Peyer's patch (tissue), 4 donors: Measurements from ENCODE around the gene CLDN7.

Experiments used
- POLR2A ChIP-seq, 2 donors: fragments of 450-650 bp; IDR thresholded peaks; one replicate each; pipeline ENCODE4 v1.5.1; 2017; ENCODE audit warnings: antibody characterized with exemption in 2 of 2, mild to moderate bottlenecking in 2 of 2, moderate library complexity in 2 of 2
- TF ChIP-seq, protein P1 (sequence below), 6 experiments: fragments of 450-650 bp in 4 of 6; fragments of 200-600 bp in 2 of 6; sonication (generic) in 1 of 6; IDR thresholded peaks; one replicate each; pipeline ENCODE4 v1.5.1; 2017 to 2019; ENCODE audit warnings: antibody characterized with exemption in 6 of 6, mild to moderate bottlenecking in 3 of 6, moderate library complexity in 1 of 6

DNA sequence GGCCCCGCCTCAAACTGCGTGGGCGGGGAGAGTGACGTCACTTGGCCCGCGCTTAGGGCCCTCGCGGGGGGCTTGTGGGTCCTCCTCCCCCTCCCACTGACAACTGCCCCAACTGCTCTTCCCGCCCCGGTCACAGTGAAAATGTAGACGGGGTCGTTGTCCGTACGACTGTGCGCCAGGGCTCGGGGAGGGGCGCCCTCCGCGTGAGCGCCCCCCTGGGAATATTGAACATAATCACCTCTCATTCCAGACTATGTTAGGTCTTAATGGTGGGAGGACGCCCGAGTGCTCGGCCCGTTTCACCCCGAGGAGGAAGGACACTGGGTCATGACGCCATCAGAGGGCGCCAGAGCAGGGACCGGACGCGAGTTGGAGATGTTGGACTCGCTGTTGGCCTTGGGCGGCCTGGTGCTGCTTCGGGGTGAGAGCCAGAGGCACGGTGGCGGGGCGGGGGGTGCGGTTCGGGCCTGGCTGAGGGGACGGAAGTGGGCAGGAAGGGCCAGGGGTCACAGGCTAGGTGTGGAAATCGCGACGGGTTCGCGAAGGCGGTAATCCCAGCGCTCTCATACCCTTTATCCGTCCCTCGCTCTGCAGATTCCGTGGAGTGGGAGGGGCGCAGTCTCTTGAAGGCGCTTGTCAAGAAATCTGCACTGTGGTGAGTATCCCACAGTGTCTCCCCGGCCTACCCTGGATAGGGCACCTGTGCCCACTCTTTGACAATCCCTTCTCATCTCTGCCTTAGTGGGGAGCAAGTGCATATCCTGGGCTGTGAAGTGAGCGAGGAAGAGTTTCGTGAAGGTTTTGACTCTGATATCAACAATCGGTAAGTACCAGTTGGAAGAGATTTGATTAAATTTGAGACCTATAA is 9.9 kb downstream of the CLDN7 start, which contains the start of gene ELP5:
- TF ChIP-seq, protein P1, sequence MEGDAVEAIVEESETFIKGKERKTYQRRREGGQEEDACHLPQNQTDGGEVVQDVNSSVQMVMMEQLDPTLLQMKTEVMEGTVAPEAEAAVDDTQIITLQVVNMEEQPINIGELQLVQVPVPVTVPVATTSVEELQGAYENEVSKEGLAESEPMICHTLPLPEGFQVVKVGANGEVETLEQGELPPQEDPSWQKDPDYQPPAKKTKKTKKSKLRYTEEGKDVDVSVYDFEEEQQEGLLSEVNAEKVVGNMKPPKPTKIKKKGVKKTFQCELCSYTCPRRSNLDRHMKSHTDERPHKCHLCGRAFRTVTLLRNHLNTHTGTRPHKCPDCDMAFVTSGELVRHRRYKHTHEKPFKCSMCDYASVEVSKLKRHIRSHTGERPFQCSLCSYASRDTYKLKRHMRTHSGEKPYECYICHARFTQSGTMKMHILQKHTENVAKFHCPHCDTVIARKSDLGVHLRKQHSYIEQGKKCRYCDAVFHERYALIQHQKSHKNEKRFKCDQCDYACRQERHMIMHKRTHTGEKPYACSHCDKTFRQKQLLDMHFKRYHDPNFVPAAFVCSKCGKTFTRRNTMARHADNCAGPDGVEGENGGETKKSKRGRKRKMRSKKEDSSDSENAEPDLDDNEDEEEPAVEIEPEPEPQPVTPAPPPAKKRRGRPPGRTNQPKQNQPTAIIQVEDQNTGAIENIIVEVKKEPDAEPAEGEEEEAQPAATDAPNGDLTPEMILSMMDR (IDR thresholded peaks at IDR 0.05): peak in 5 of 6 experiments; percentile 22 to 54 (median 37)
- peak; percentile 66 to 77 for TF ChIP-seq POLR2A (IDR thresholded peaks at IDR 0.05)
